ENCODE measurements around the gene ASCC1. TPM values are rescaled to one million over a fixed set of nuclear protein-coding genes. Genes with fewer than 3 reads are reported as not detected.

Gene ASCC1
- total and polyA plus RNA-seq, 2 donors from 2014 or later = 24.0 to 36.1 TPM

GRCh38 chr10:72098836-72099599 lies 117.1 kb downstream of the ASCC1 start:
- H3K4me1 ChIP-seq (ENCODE audit: control insufficient read depth in 2 of 3, insufficient read depth in 2 of 3, low read depth in 1 of 3, low read length in 3 of 3) = no peaks in the 10 kb centered on the region
- H3K9me3 ChIP-seq (ENCODE audit: control insufficient read depth in 2 of 3, insufficient read depth in 1 of 3, low read length in 3 of 3) = no peaks in the 10 kb centered on the region
- no peaks in the 10 kb centered on the region for H3K27me3 ChIP-seq (ENCODE audit: control insufficient read depth, insufficient read depth, low read length)
- TF ChIP-seq, protein P1, sequence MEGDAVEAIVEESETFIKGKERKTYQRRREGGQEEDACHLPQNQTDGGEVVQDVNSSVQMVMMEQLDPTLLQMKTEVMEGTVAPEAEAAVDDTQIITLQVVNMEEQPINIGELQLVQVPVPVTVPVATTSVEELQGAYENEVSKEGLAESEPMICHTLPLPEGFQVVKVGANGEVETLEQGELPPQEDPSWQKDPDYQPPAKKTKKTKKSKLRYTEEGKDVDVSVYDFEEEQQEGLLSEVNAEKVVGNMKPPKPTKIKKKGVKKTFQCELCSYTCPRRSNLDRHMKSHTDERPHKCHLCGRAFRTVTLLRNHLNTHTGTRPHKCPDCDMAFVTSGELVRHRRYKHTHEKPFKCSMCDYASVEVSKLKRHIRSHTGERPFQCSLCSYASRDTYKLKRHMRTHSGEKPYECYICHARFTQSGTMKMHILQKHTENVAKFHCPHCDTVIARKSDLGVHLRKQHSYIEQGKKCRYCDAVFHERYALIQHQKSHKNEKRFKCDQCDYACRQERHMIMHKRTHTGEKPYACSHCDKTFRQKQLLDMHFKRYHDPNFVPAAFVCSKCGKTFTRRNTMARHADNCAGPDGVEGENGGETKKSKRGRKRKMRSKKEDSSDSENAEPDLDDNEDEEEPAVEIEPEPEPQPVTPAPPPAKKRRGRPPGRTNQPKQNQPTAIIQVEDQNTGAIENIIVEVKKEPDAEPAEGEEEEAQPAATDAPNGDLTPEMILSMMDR (IDR thresholded peaks at IDR 0.05; ENCODE audit: borderline replicate concordance, extremely low read depth, insufficient read depth) = no peak
- no peak overlapping the region for H3K27ac ChIP-seq (ENCODE audit: low read depth in 2 of 2, low read length in 2 of 2)
- no peak for DNase-seq
- peaks cover 0 to 8% (median 5%) of the 10 kb centered on the region in 3 donors for H3K36me3 ChIP-seq (ENCODE audit: control insufficient read depth in 2 of 3, insufficient read depth in 3 of 3, low read length in 3 of 3)
- H3K9ac ChIP-seq (ENCODE audit: low read length in 3 of 3) = no peak overlapping the region
- no peak overlapping the region for H3K4me3 ChIP-seq (ENCODE audit: low read length in 3 of 3)
- intact Hi-C loops (cut with DNase I) = no loop called here
- FAIRE-seq = no peak

DNA sequence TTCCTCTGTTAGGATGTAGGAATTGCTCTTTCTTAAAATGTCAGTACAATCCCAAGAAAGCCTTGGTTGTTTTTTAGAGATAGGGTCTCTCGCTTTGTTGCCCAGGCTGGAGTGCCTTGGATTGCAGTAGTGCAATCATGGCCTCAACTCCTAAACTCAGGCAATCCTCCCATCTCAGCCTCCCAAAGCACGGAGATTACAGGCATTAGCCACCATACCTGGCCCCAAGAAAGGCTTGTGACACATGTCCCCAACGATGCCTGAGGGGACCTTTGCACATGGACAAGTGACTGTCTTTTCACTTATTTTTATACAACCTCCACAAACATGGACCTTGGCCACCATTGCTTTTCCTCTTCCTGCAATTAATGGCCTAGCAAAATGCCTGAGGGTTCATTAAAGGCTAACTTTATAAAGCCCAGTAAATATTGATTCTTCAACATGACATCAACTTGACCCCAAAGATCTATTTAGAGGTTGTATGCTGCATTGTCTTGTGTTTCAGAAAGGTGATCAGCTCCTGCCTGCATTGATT lies 117.7 kb downstream of the ASCC1 start:
- TF ChIP-seq, protein P1 (IDR thresholded peaks at IDR 0.05; ENCODE audit: borderline replicate concordance, extremely low read depth, insufficient read depth) = no peak
- Histone ChIP-seq H3K27ac (ENCODE audit: low read depth in 2 of 2, low read length in 2 of 2) (no peak overlapping the region), H3K4me3 (ENCODE audit: low read length in 3 of 3) (no peak overlapping the region), H3K36me3 (ENCODE audit: control insufficient read depth in 2 of 3, insufficient read depth in 3 of 3, low read length in 3 of 3) (peaks cover 0 to 8% (median 5%) of the 10 kb centered on the region in 3 donors), H3K27me3 (ENCODE audit: control insufficient read depth, insufficient read depth, low read length) (no peaks in the 10 kb centered on the region), H3K4me1 (ENCODE audit: control insufficient read depth in 2 of 3, insufficient read depth in 2 of 3, low read depth in 1 of 3, low read length in 3 of 3) (no peaks in the 10 kb centered on the region), H3K9me3 (ENCODE audit: control insufficient read depth in 2 of 3, insufficient read depth in 1 of 3, low read length in 3 of 3) (no peaks in the 10 kb centered on the region), H3K9ac (ENCODE audit: low read length in 3 of 3) (no peak overlapping the region)
- no peak for FAIRE-seq
- DNase-seq = no peak
- intact Hi-C loops (cut with DNase I) = no loop called here

- no peaks in the 10 kb centered on the region for H3K9me3 ChIP-seq (ENCODE audit: control insufficient read depth in 2 of 3, insufficient read depth in 1 of 3, low read length in 3 of 3)
- H3K9ac ChIP-seq (ENCODE audit: low read length in 3 of 3) = no peak overlapping the region
- TF ChIP-seq, protein P1 (IDR thresholded peaks at IDR 0.05; ENCODE audit: borderline replicate concordance, extremely low read depth, insufficient read depth) = no peak
- DNase-seq (no peak), FAIRE-seq (no peak)
- intact Hi-C loops (cut with DNase I) = no loop called here
- no peaks in the 10 kb centered on the region for H3K4me1 ChIP-seq (ENCODE audit: control insufficient read depth in 2 of 3, insufficient read depth in 2 of 3, low read depth in 1 of 3, low read length in 3 of 3)
- H3K4me3 ChIP-seq (ENCODE audit: low read length in 3 of 3) = no peak overlapping the region
- peaks cover 0 to 8% (median 5%) of the 10 kb centered on the region in 3 donors for H3K36me3 ChIP-seq (ENCODE audit: control insufficient read depth in 2 of 3, insufficient read depth in 3 of 3, low read length in 3 of 3)
- no peak overlapping the region for H3K27ac ChIP-seq (ENCODE audit: low read depth in 2 of 2, low read length in 2 of 2)
- H3K27me3 ChIP-seq (ENCODE audit: control insufficient read depth, insufficient read depth, low read length) = no peaks in the 10 kb centered on the region
Measured at GRCh38 chr10:72097448-72098300, 118.4 kb downstream of the ASCC1 start.

Data from kidney (tissue), 14 donors.